Effector CD4-positive, alpha-beta T cell (primary cell): Measurements from ENCODE around the gene PBX1.

Experiments used
- DNase-seq: peaks from one replicate; pipeline ENCODE4 v3.0.0-alpha.2; 2020

PBX1 gene

DNA sequence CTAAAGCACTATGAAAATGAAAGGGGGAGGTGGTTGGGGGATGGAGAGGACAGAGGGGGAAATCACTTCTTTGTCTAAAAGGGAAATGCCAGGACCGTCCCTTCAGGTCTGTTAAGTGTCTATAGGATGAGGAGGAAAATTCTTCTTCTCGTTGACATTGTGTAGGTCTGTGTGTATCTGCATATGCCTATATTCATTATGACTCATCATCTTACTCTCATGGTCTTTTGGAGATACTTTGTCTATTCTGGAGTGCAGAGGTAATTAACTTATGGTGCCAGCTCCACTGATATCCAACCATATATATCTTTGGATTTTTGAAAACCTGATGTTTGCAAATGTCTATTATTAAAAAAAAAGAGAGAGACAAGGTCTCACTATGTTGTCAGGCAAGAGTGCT, 143.7 kb downstream of the PBX1 start:
- no peak for DNase-seq

DNA sequence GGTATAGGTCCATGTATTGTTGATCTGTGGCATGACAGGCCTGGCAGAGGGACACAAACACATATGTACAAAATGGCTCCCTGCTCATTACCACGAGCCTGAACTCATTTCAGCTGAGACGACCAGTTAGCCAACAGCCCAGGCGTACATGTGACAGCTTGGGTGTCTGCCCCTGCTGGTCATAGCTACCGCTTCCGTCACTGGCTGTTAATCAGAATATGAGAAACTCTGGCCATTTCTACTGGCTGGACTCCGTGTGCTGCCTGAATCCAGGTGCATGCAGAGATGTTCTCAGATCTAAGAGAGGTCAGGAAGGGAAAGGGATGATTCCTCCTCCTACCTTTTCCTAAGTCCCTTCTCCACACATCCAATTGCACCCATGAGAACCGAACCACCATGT, 144.5 kb downstream of the PBX1 start:
- no peak for DNase-seq

DNA sequence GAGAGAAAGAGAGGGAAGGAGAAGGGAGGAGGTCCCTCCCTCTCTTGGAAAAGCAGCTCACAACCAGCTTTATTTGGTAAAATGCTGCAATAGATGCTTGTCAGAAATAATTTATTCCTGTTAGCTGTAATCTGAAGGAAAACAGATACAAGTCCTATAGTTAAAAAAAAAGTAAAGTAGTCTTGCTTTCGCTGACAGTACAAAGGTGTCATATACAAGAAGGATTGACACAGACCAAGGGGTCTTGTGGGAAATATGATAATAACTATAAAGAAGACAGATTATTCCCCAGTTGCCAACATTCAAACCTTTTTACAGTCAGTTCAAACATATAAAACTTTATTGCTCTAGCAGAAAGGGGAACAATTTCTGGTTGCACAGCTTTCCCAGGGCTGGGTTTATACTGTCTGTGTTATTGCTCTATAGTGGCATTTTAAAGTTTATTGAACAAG, 145.0 kb downstream of the PBX1 start:
- DNase-seq: no peak

DNA sequence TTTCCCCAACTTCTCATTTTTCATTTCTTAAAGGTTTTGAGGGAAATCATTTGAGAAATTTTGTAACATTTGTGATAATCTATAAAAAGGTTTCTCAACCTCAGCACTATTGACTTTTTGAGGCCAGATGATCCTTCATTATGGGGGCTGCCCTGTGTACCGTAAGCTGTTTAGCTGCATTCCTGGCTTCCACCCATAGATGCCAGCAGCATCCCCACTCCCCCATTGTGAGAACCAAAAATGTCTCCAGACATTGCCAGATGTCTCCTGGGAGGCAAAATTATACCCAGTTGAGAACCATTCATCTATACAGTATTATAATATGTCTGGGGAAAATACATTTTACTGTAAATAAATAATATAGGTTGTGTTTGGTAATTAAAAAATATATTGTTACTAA, 146.0 kb downstream of the PBX1 start:
- DNase-seq: no peak

GRCh38 chr1:164706606-164706987, 147.6 kb downstream of the PBX1 start:
- no peak for DNase-seq

DNA sequence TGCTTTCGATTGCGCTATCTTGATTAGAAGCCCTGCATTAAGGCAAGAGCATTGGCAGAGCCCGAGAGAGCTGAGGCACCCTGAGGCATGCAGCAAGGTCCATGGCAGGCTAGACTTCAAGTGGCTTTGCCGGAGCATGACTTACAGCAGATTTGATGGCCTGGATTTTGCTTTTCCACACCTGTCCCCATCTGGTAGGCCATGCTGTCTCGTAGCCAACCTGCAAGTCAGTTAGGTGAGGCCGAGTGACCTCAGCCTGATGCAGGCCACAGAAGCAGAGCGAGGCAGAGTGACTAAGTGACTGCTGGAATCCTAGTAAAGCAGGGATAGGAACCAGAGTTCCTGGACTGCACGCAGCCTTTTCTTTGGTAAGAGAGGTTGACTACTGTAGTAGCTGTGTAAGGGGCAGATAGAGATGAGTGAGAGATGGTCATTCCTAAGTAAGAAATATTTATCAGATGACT, 148.9 kb downstream of the PBX1 start:
- DNase-seq: no peak

GRCh38 chr1:164708596-164708995, 149.6 kb downstream of the PBX1 start:
- no peak for DNase-seq

DNA sequence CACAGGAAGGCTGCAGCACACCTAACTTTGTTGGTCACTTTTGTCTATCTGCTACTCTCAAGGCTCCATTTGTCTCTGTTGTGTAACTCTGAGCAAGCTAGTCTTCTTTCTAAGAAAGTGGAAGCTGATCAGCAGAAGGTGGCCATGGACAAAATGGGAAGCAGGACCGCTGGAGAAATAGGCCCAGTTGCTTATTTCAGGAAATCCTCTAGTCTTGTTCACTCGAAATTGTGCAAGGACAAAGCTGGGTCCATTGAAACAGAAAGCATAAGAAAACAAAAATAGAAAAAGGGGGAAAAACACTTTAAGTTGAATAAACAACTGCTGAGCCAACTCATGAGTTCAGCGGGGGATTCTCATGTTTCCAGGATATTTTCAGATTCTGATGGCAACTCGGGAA, 150.1 kb downstream of the PBX1 start:
- no peak for DNase-seq

- DNase-seq: no peak
Observed at GRCh38 chr1:164709541-164710278, 150.7 kb downstream of the PBX1 start.

GRCh38 chr1:164712131-164713036, 153.4 kb downstream of the PBX1 start:
- no peak for DNase-seq

DNA sequence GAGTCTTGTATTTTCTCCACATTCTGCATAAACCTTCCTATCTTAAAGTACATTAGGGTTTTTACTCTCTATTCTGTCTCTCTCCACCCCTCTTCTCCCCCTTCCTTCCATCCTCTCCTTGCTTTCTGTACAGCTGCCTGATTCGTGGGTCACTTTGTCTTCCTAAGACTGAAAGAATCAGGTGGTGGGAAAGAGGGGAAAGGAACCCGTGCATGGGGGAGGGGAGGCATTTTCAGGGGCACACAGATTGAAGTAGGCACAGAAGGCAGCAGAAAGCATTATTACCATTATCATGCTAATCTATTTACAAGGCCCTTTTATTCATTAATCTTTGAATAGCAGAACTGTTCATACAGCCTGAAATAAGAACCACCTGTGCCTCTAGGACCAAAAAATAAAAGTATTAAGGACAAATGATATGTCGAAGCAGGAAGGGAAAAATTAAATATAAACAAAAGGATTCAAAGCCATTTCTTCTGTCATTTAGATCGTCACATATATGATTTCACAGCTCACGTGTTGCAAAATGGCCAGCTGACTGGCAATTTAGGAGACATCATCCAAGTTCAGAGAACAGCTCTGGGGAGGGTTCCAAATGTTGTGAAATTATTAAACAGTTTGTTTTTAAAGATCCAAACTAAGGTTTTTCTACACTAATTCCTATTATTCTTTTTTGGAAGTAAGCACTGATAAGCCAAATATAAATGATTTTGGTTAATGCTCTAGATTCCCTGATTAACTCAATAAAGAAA, 154.6 kb downstream of the PBX1 start:
- no peak for DNase-seq

- DNase-seq: no peak
Observed at GRCh38 chr1:164716992-164717703, 158.2 kb downstream of the PBX1 start.

DNA sequence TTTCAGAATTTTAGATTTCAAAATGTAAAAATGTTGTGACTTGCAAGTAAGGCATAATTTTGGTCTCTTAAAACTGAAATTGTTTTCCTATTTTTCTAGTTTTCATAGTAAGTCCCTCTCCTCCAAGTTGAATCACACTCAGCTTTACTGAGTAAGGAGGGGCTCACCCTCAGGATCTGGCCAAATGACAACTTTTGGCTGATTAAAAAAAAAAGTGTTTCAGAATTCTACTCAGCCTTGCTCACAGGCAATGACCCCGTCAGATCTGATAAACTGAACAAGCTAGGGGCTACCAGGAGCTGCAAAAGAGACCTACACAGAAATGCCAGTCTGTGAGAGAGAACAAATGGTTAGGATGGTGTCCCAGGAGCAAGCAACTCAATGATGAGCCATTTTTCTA, 159.8 kb downstream of the PBX1 start:
- DNase-seq: no peak

GRCh38 chr1:164719676-164720439, 160.9 kb downstream of the PBX1 start:
- no peak for DNase-seq

- no peak for DNase-seq
Observed at GRCh38 chr1:164720440-164721227, 161.7 kb downstream of the PBX1 start.

GRCh38 chr1:164721228-164721496, 162.2 kb downstream of the PBX1 start:
- no peak for DNase-seq

GRCh38 chr1:164723296-164723798, 164.4 kb downstream of the PBX1 start:
- DNase-seq: no peak

DNA sequence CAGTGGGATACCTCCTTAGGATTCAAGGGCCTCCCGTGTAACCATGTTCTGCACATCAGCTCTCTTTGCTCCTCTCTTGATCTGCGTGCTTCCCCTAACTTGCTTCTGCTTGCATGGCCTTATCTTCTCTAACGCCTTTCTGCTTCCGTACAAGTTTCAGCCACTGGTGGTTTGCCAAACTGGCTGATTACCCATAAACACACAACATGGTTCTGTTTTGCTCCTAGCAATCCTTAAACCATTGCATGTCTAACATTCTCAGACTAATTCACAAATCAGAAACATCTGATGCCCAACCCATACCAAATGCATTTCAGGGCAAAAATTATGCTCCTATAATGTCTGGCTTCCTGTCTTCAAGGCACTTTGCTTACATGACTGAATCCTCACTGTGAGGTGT, 166.4 kb downstream of the PBX1 start:
- DNase-seq: no peak

DNA sequence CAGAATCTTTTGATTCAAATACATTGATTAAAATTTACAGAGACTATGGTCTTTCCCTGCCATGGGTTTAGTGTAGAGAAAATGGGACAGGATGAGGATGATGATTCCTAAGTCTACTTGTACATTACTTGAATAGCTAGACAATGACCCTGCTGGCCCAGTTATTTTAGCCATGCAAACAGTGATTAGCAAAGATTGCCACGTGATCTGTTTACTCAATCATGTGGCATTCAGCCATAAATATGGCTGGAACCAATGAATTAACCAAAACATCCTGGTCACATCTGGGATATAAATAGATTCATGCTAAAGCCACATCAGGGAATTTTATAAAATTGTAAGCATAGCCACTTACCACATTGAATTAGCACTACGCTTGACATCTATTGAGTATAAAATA, 167.3 kb downstream of the PBX1 start:
- no peak for DNase-seq

DNA sequence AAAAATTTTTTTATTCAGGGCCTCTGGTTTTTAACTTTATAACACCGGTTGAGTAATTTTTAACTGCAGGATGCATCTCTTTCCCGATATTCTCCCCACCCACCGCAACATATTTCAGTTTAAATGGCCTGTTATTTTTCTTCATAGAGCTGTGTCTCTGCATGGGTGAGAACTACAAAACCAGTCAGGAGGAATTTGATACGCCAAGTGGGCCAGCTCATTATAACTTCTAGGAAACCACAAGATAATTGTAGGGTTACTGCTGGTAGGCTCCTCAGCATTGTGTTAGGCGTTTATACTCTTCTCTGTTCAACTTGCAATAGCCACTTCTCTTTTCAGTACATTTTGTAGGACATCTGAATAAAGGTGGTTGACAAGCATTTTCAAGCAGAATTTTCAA, 169.7 kb downstream of the PBX1 start:
- DNase-seq: no peak
